Measurements from ENCODE around the gene RBMXL3. TPM values are rescaled to one million over a fixed set of nuclear protein-coding genes. Genes with fewer than 3 reads are reported as not detected.
"Not testable (repeated sequence)": the region's sequence is repeated elsewhere in the genome, so short reads cannot be mapped to it uniquely, and the experiment has no call there.

Gene RBMXL3
- total and polyA plus RNA-seq, 4 experiments from 2014 or later = not detected

GRCh38 chrX:115214605-115215004 is 25.4 kb downstream of the RBMXL3 start:
- intact Hi-C loops (cut with micrococcal nuclease) = no loop called here
- Mint-ChIP-seq H3K4me1 (no peaks in the 10 kb centered on the region), H3K36me3 (no peaks in the 10 kb centered on the region), H3K4me3 (no peak overlapping the region), H3K9me3 (peaks cover 0 to 8% (median under 1%) of the 10 kb centered on the region in 8 donors), H3K27me3 (no peaks in the 10 kb centered on the region), H3K27ac (no peak overlapping the region)
- CTCF ChIA-PET (ENCODE audit: partially characterized antibody) = no interaction called here
- Histone ChIP-seq H3K9me3 (ENCODE audit: control insufficient read depth in 1 of 2, low read length in 2 of 2) (no peaks in the 10 kb centered on the region), H3K4me3 (ENCODE audit: low read length in 2 of 2) (no peak overlapping the region), H3K27me3 (ENCODE audit: insufficient read depth, low read length) (no peaks in the 10 kb centered on the region), H3K4me1 (ENCODE audit: insufficient read depth, low read length) (no peaks in the 10 kb centered on the region), H3K36me3 (ENCODE audit: insufficient read depth, low read length) (no peaks in the 10 kb centered on the region), H3K27ac (ENCODE audit: low read depth, low read length) (no peak overlapping the region)
- POLR2A ChIA-PET (ENCODE audit: partially characterized antibody) = no interaction called here
- no peak for DNase-seq

GRCh38 chrX:115217346-115217745 is 28.1 kb downstream of the RBMXL3 start:
- H3K4me1 Mint-ChIP-seq; H3K27me3 Mint-ChIP-seq; H3K27ac ChIP-seq (ENCODE audit: low read depth, low read length); H3K4me3 Mint-ChIP-seq; H3K9me3 ChIP-seq (ENCODE audit: control insufficient read depth in 1 of 2, low read length in 2 of 2); POLR2A ChIA-PET (ENCODE audit: partially characterized antibody); H3K27ac Mint-ChIP-seq; H3K9me3 Mint-ChIP-seq; H3K27me3 ChIP-seq (ENCODE audit: insufficient read depth, low read length); H3K4me3 ChIP-seq (ENCODE audit: low read length in 2 of 2); CTCF ChIA-PET (ENCODE audit: partially characterized antibody); H3K36me3 ChIP-seq (ENCODE audit: insufficient read depth, low read length); DNase-seq; intact Hi-C loops (cut with micrococcal nuclease); H3K36me3 Mint-ChIP-seq; H3K4me1 ChIP-seq (ENCODE audit: insufficient read depth, low read length): not testable (repeated sequence)

GRCh38 chrX:115226929-115227328 is 37.7 kb downstream of the RBMXL3 start:
- no peaks in the 10 kb centered on the region for H3K27me3 Mint-ChIP-seq
- Histone ChIP-seq H3K4me1 (ENCODE audit: insufficient read depth, low read length) (no peaks in the 10 kb centered on the region), H3K27me3 (ENCODE audit: insufficient read depth, low read length) (no peaks in the 10 kb centered on the region), H3K27ac (ENCODE audit: low read depth, low read length) (no peak overlapping the region), H3K9me3 (ENCODE audit: control insufficient read depth in 1 of 2, low read length in 2 of 2) (no peaks in the 10 kb centered on the region), H3K4me3 (ENCODE audit: low read length in 2 of 2) (no peak overlapping the region), H3K36me3 (ENCODE audit: insufficient read depth, low read length) (no peaks in the 10 kb centered on the region)
- H3K36me3 Mint-ChIP-seq = no peaks in the 10 kb centered on the region
- no peaks in the 10 kb centered on the region for H3K4me1 Mint-ChIP-seq
- H3K9me3 Mint-ChIP-seq = no peaks in the 10 kb centered on the region
- DNase-seq = no peak
- no peak overlapping the region for H3K27ac Mint-ChIP-seq
- intact Hi-C loops (cut with micrococcal nuclease) = no loop called here
- POLR2A ChIA-PET (ENCODE audit: partially characterized antibody) = no interaction called here
- no peak overlapping the region for H3K4me3 Mint-ChIP-seq
- CTCF ChIA-PET (ENCODE audit: partially characterized antibody) = no interaction called here

- Mint-ChIP-seq H3K36me3 (no peaks in the 10 kb centered on the region), H3K27me3 (peaks cover 4% of the 10 kb centered on the region in 2 donors)
Observed at GRCh38 chrX:115229337-115230003, 40.3 kb downstream of the RBMXL3 start.

GRCh38 chrX:115232933-115233496 is 43.8 kb downstream of the RBMXL3 start:
- H3K27ac Mint-ChIP-seq = no peak overlapping the region
- ChIA-PET CTCF (ENCODE audit: partially characterized antibody) (no interaction called here), POLR2A (ENCODE audit: partially characterized antibody) (no interaction called here)
- H3K9me3 ChIP-seq (ENCODE audit: control insufficient read depth in 1 of 2, low read length in 2 of 2) = no peaks in the 10 kb centered on the region
- no peaks in the 10 kb centered on the region for H3K27me3 ChIP-seq (ENCODE audit: insufficient read depth, low read length)
- no peak overlapping the region for H3K27ac ChIP-seq (ENCODE audit: low read depth, low read length)
- no peaks in the 10 kb centered on the region for H3K36me3 Mint-ChIP-seq
- H3K27me3 Mint-ChIP-seq = peaks cover 4% of the 10 kb centered on the region in 2 donors
- H3K36me3 ChIP-seq (ENCODE audit: insufficient read depth, low read length) = no peaks in the 10 kb centered on the region
- no peak for DNase-seq
- H3K4me1 Mint-ChIP-seq = peaks cover 0 to 7% (median 3%) of the 10 kb centered on the region in 4 donors
- no peaks in the 10 kb centered on the region for H3K4me1 ChIP-seq (ENCODE audit: insufficient read depth, low read length)
- H3K4me3 Mint-ChIP-seq = peak overlapping the region in 2 of 8 donors; percentile 15 to 54
- peaks cover 0 to 3% (median 0%) of the 10 kb centered on the region in 8 donors for H3K9me3 Mint-ChIP-seq
- no peak overlapping the region for H3K4me3 ChIP-seq (ENCODE audit: low read length in 2 of 2)
- intact Hi-C loops (cut with micrococcal nuclease) = no loop called here

More at GRCh38 chrX:115229337-115230003, 40.3 kb downstream of the RBMXL3 start:
- Histone ChIP-seq H3K27ac (ENCODE audit: low read depth, low read length) (no peak overlapping the region), H3K27me3 (ENCODE audit: insufficient read depth, low read length) (no peaks in the 10 kb centered on the region), H3K9me3 (ENCODE audit: control insufficient read depth in 1 of 2, low read length in 2 of 2) (no peaks in the 10 kb centered on the region), H3K4me3 (ENCODE audit: low read length in 2 of 2) (no peak overlapping the region), H3K4me1 (ENCODE audit: insufficient read depth, low read length) (no peaks in the 10 kb centered on the region), H3K36me3 (ENCODE audit: insufficient read depth, low read length) (no peaks in the 10 kb centered on the region)
- intact Hi-C loops (cut with micrococcal nuclease) = no loop called here
- no peak for DNase-seq
- Mint-ChIP-seq H3K4me1 (peaks cover 0 to 7% (median 3%) of the 10 kb centered on the region in 4 donors), H3K4me3 (no peak overlapping the region), H3K27ac (no peak overlapping the region), H3K9me3 (peaks cover 0 to 3% (median 0%) of the 10 kb centered on the region in 8 donors)
- ChIA-PET CTCF (ENCODE audit: partially characterized antibody) (no interaction called here), POLR2A (ENCODE audit: partially characterized antibody) (no interaction called here)

- Histone ChIP-seq H3K27ac (ENCODE audit: low read depth, low read length) (no peak within 1 kb of the TSS), H3K4me1 (ENCODE audit: insufficient read depth, low read length) (no peaks in the 10 kb centered on the region), H3K27me3 (ENCODE audit: insufficient read depth, low read length) (no peaks in the 10 kb centered on the region), H3K4me3 (ENCODE audit: low read length in 2 of 2) (no peak within 1 kb of the TSS), H3K36me3 (ENCODE audit: insufficient read depth, low read length) (no peaks in the 10 kb centered on the region), H3K9me3 (ENCODE audit: control insufficient read depth in 1 of 2, low read length in 2 of 2) (no peaks in the 10 kb centered on the region)
- Mint-ChIP-seq H3K36me3 (no peaks in the 10 kb centered on the region), H3K27me3 (peaks cover 4% of the 10 kb centered on the region in 2 donors), H3K4me3 (peak within 1 kb of the TSS in 2 of 8 donors; percentile 15 to 54), H3K4me1 (peaks cover 0 to 7% (median 3%) of the 10 kb centered on the region in 4 donors), H3K27ac (no peak within 1 kb of the TSS), H3K9me3 (peaks cover 0 to 3% (median 0%) of the 10 kb centered on the region in 8 donors)
- intact Hi-C loops (cut with micrococcal nuclease) = no loop called here
- ChIA-PET CTCF (ENCODE audit: partially characterized antibody) (no interaction called here), POLR2A (ENCODE audit: partially characterized antibody) (no interaction called here)
- no peak for DNase-seq
Observed at GRCh38 chrX:115233497-115234455, 44.6 kb downstream of the RBMXL3 start, which contains the start of gene LRCH2. Gene LRCH2 (minus strand): TSS chrX:115234096. CDS start chrX:115234041, 55 bp downstream.

- Mint-ChIP-seq H3K4me3 (no peak overlapping the region), H3K4me1 (peaks cover 0 to 7% (median 3%) of the 10 kb centered on the region in 4 donors), H3K27ac (no peak overlapping the region), H3K27me3 (peaks cover 4% of the 10 kb centered on the region in 2 donors), H3K36me3 (no peaks in the 10 kb centered on the region), H3K9me3 (peaks cover 0 to 3% (median 0%) of the 10 kb centered on the region in 8 donors)
- no peak overlapping the region for H3K27ac ChIP-seq (ENCODE audit: low read depth, low read length)
- ChIA-PET CTCF (ENCODE audit: partially characterized antibody) (no interaction called here), POLR2A (ENCODE audit: partially characterized antibody) (no interaction called here)
- no peaks in the 10 kb centered on the region for H3K27me3 ChIP-seq (ENCODE audit: insufficient read depth, low read length)
- H3K4me1 ChIP-seq (ENCODE audit: insufficient read depth, low read length) = no peaks in the 10 kb centered on the region
- no peak for DNase-seq
- intact Hi-C loops (cut with micrococcal nuclease) = no loop called here
- H3K36me3 ChIP-seq (ENCODE audit: insufficient read depth, low read length) = no peaks in the 10 kb centered on the region
- no peak overlapping the region for H3K4me3 ChIP-seq (ENCODE audit: low read length in 2 of 2)
- no peaks in the 10 kb centered on the region for H3K9me3 ChIP-seq (ENCODE audit: control insufficient read depth in 1 of 2, low read length in 2 of 2)
Observed at GRCh38 chrX:115234461-115234860, 45.3 kb downstream of the RBMXL3 start.

All from CD4-positive, alpha-beta memory T cell (primary cell).